Activated naive CD4-positive, alpha-beta T cell (primary cell): ENCODE measurements around the gene STRN4.
A peak's percentile ranks its signal among the peaks of the same experiment; 100 is the strongest.

Experiments
- DNase-seq, 4 experiments: peaks; one replicate each; lab custom pipeline; 2025; lab: John Stamatoyannopoulos, UW

Gene STRN4

GRCh38 chr19:46742926-46743480 is 3.2 kb downstream of the STRN4 start:
- DNase-seq: no peak

GRCh38 chr19:46741447-46741846 is 4.8 kb downstream of the STRN4 start:
- DNase-seq: no peak

GRCh38 chr19:46739290-46739771 is 6.9 kb downstream of the STRN4 start:
- DNase-seq: no peak

- DNase-seq: no peak
These were observed 8.5 kb downstream of the STRN4 start for GRCh38 chr19:46737761-46738171.

- DNase-seq: no peak
These were observed 9.0 kb downstream of the STRN4 start for GRCh38 chr19:46737298-46737654.

GRCh38 chr19:46736531-46737297 is 9.5 kb downstream of the STRN4 start:
- no peak for DNase-seq

- no peak for DNase-seq
These were observed 12.5 kb downstream of the STRN4 start for GRCh38 chr19:46733690-46734292.

- DNase-seq: no peak
These were observed 13.1 kb downstream of the STRN4 start for GRCh38 chr19:46732966-46733689.

- no peak for DNase-seq
These were observed 13.9 kb downstream of the STRN4 start for GRCh38 chr19:46732172-46732938.

GRCh38 chr19:46731584-46731983 is 14.7 kb downstream of the STRN4 start:
- no peak for DNase-seq

GRCh38 chr19:46731007-46731501 is 15.2 kb downstream of the STRN4 start:
- DNase-seq: no peak

- no peak for DNase-seq
These were observed 15.7 kb downstream of the STRN4 start for GRCh38 chr19:46730595-46730994.

GRCh38 chr19:46730187-46730586 is 16.1 kb downstream of the STRN4 start:
- no peak for DNase-seq

- no peak for DNase-seq
These were observed 16.6 kb downstream of the STRN4 start for GRCh38 chr19:46729696-46730095.

- DNase-seq: peak; percentile 42 to 86 (median 76)
These were observed 17.4 kb downstream of the STRN4 start for GRCh38 chr19:46728693-46729339.

GRCh38 chr19:46728208-46728607 is 18.0 kb downstream of the STRN4 start:
- no peak for DNase-seq

- no peak for DNase-seq
These were observed 18.5 kb downstream of the STRN4 start for GRCh38 chr19:46727757-46728156.

- DNase-seq: no peak
These were observed 19.2 kb downstream of the STRN4 start for GRCh38 chr19:46726971-46727501.

GRCh38 chr19:46726551-46726950 is 19.7 kb downstream of the STRN4 start:
- no peak for DNase-seq

GRCh38 chr19:46725859-46726393 is 20.3 kb downstream of the STRN4 start:
- DNase-seq: no peak
